ENCODE measurements around the gene PROSER3. TPM values are rescaled to one million over a fixed set of nuclear protein-coding genes. Genes with fewer than 3 reads are reported as not detected.

PROSER3 gene
- total and polyA plus RNA-seq, 2 experiments from 2014 or later = 12.2 to 26.5 TPM

DNA sequence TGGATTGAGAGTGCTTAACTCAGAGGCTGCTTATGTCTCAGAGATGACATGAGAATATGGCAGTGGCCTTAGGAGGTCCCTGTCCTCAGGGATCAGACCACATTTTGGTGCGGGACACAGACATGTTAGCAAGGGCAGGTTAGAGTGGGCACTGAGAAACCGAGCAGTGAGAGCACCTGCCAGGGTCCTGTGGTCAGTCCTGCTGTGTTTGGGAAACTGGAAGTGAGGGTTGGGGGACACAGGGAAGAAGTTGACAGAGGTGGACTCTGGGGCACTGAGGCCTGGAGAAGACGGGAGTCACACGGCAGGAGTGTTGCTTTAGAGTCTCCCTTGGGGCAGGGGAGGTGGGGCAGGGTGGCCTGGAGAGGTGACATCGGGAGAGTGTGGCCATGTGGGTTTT lies 23.1 kb upstream of the PROSER3 start:
- TF ChIP-seq EZH2phosphoT487 (IDR thresholded peaks at IDR 0.05; ENCODE audit: low read depth, severe bottlenecking, unreplicated experiment) = no peak
- no peak for TF ChIP-seq CTCF (IDR thresholded peaks at IDR 0.05; ENCODE audit: poor library complexity)
- no peak for TF ChIP-seq EZH2 (IDR thresholded peaks at IDR 0.05; ENCODE audit: borderline replicate concordance)
- H3K9me3 ChIP-seq (ENCODE audit: low read depth) = no peaks in the 10 kb centered on the region
- no peak overlapping the region for H2AFZ ChIP-seq
- no peak overlapping the region for H3K4me3 ChIP-seq
- no peaks in the 10 kb centered on the region for H3K9me2 ChIP-seq (replicated peaks; ENCODE audit: insufficient read depth)
- no peak overlapping the region for H3K4me2 ChIP-seq
- H3K27ac ChIP-seq = no peak overlapping the region
- WGBS (ENCODE audit: low lambda C conversion rate, missing lambda C conversion rate) = 91% methylated on average over 4 of the region's 5 CpGs
- no peaks in the 10 kb centered on the region for H4K20me1 ChIP-seq (ENCODE audit: insufficient read depth, poor library complexity, severe bottlenecking)
- no peaks in the 10 kb centered on the region for H3K36me3 ChIP-seq (replicated peaks; ENCODE audit: insufficient read depth, low read depth)
- no peaks in the 10 kb centered on the region for H3K79me2 ChIP-seq
- no peaks in the 10 kb centered on the region for H3K4me1 ChIP-seq (ENCODE audit: insufficient read depth)
- no peak for DNase-seq (ENCODE audit: low spot score)
- no peaks in the 10 kb centered on the region for H3K27me3 ChIP-seq

- Histone ChIP-seq H3K9me3 (ENCODE audit: low read depth) (no peaks in the 10 kb centered on the region), H3K9me2 (replicated peaks; ENCODE audit: insufficient read depth) (no peaks in the 10 kb centered on the region), H3K79me2 (no peaks in the 10 kb centered on the region), H2AFZ (no peak overlapping the region), H3K4me1 (ENCODE audit: insufficient read depth) (peaks cover 4% of the 10 kb centered on the region), H3K27ac (no peak overlapping the region), H3K36me3 (replicated peaks; ENCODE audit: insufficient read depth, low read depth) (no peaks in the 10 kb centered on the region), H4K20me1 (ENCODE audit: insufficient read depth, poor library complexity, severe bottlenecking) (no peaks in the 10 kb centered on the region), H3K4me2 (no peak overlapping the region), H3K27me3 (no peaks in the 10 kb centered on the region), H3K4me3 (no peak overlapping the region)
- 94% methylated on average over 22 of the region's 22 CpGs for WGBS (ENCODE audit: low lambda C conversion rate, missing lambda C conversion rate)
- TF ChIP-seq EZH2phosphoT487 (IDR thresholded peaks at IDR 0.05; ENCODE audit: low read depth, severe bottlenecking, unreplicated experiment) = no peak
- no peak for TF ChIP-seq CTCF (IDR thresholded peaks at IDR 0.05; ENCODE audit: poor library complexity)
- no peak for DNase-seq (ENCODE audit: low spot score)
Observed at GRCh38 chr19:35736913-35737886, 20.8 kb upstream of the PROSER3 start.

GRCh38 chr19:35738021-35738886 lies 19.7 kb upstream of the PROSER3 start:
- Histone ChIP-seq H4K20me1 (ENCODE audit: insufficient read depth, poor library complexity, severe bottlenecking) (no peaks in the 10 kb centered on the region), H3K4me1 (ENCODE audit: insufficient read depth) (peaks cover 4% of the 10 kb centered on the region), H3K27me3 (no peaks in the 10 kb centered on the region), H3K27ac (no peak overlapping the region), H3K4me3 (no peak overlapping the region), H3K9me3 (ENCODE audit: low read depth) (no peaks in the 10 kb centered on the region), H2AFZ (no peak overlapping the region), H3K9me2 (replicated peaks; ENCODE audit: insufficient read depth) (no peaks in the 10 kb centered on the region), H3K36me3 (replicated peaks; ENCODE audit: insufficient read depth, low read depth) (no peaks in the 10 kb centered on the region), H3K79me2 (no peaks in the 10 kb centered on the region), H3K4me2 (no peak overlapping the region)
- no peak for DNase-seq (ENCODE audit: low spot score)
- 96% methylated on average over 37 of the region's 37 CpGs for WGBS (ENCODE audit: low lambda C conversion rate, missing lambda C conversion rate)
- TF ChIP-seq EZH2 (IDR thresholded peaks at IDR 0.05; ENCODE audit: borderline replicate concordance) (no peak), EZH2phosphoT487 (IDR thresholded peaks at IDR 0.05; ENCODE audit: low read depth, severe bottlenecking, unreplicated experiment) (no peak), CTCF (IDR thresholded peaks at IDR 0.05; ENCODE audit: poor library complexity) (no peak)
